ENCODE measurements around the gene EID3. TPM values are rescaled to one million over a fixed set of nuclear protein-coding genes. Genes with fewer than 3 reads are reported as not detected.

EID3 gene
- total and polyA plus RNA-seq, 10 of the 15 experiments (the other 5 are each of a cell fraction or from before 2014, with no cell fraction given), result 0.92 to 7.0 (median 4.3) TPM

GRCh38 chr12:104313568-104314241 lies 10.2 kb downstream of the EID3 start:
- H3K36me3 ChIP-seq (ENCODE audit: control insufficient read depth in 2 of 2, insufficient read depth in 2 of 2, low read length in 1 of 2), result peaks cover 11 to 26% of the 10 kb centered on the region in 2 experiments
- intact Hi-C loops (cut with micrococcal nuclease; ENCODE audit: unreplicated experiment) (no loop called here), in situ Hi-C loops (cut with MboI) (no loop called here)
- no peak overlapping the region for H3K27ac ChIP-seq (ENCODE audit: control insufficient read depth, insufficient read depth)
- H3K9me3 ChIP-seq (replicated peaks; ENCODE audit: control insufficient read depth, insufficient read depth, low read length), result no peaks in the 10 kb centered on the region
- no peak overlapping the region for H3K9ac ChIP-seq (ENCODE audit: control insufficient read depth, insufficient read depth, low read length)
- CTCF ChIA-PET, result interaction anchor here (0.6 to 1.3 kb wide), 5 partner anchors 10 to 113 kb away, joined by 3 to 4 read pairs (median 4); partner anchors contain the start of gene EID3
- H3K4me3 ChIP-seq, result no peak overlapping the region
- WGBS (ENCODE audit: insufficient coverage, insufficient replicate concordance, low lambda C conversion rate, missing lambda C conversion rate), result 72% methylated on average over 4 of the region's 4 CpGs
- no peak overlapping the region for H3K4me2 ChIP-seq (ENCODE audit: control insufficient read depth, insufficient read depth)
- BruUV-seq (replicated peaks), result TSS peak; percentile 16
- H3K79me2 ChIP-seq (ENCODE audit: control insufficient read depth, insufficient read depth, low read length), result peaks cover 8% of the 10 kb centered on the region
- FAIRE-seq, result no peak
- H3K4me1 ChIP-seq (ENCODE audit: control insufficient read depth, insufficient read depth, low read length), result no peaks in the 10 kb centered on the region
- RAD21 ChIA-PET (ENCODE audit: unreplicated experiment), result interaction anchor here (1.3 kb wide), 1 partner anchor 26 kb away, joined by 4 read pairs; no protein-coding TSS in a partner anchor
- H2AFZ ChIP-seq (ENCODE audit: control insufficient read depth, low read depth, low read length), result no peak overlapping the region
- H4K20me1 ChIP-seq (ENCODE audit: control insufficient read depth, insufficient read depth), result no peaks in the 10 kb centered on the region
- POLR2A ChIA-PET, result interaction anchor here (1.1 kb wide), 1 partner anchor 13 kb away, joined by 3 read pairs; no protein-coding TSS in a partner anchor
- SMC1A ChIA-PET (ENCODE audit: uncharacterized antibody, unreplicated experiment), result interaction anchor here (1.0 to 2.0 kb wide), 3 partner anchors 10 to 25 kb away, joined by 3 to 6 read pairs (median 4); partner anchors contain the start of gene EID3
- H3K27me3 ChIP-seq (replicated peaks in 1 of 2; ENCODE audit: control insufficient read depth in 2 of 2, insufficient read depth in 2 of 2, low read length in 1 of 2), result no peaks in the 10 kb centered on the region
- no peak for ATAC-seq
- DNase-seq (ENCODE audit: low read depth, low spot score), result no peak
- no peak for TF ChIP-seq MYB (IDR thresholded peaks at IDR 0.05; ENCODE audit: borderline replicate concordance, low read depth, low read length)
- TF ChIP-seq TAF1 (IDR thresholded peaks at IDR 0.05; ENCODE audit: borderline replicate concordance, low read depth, low read length), result no peak
- TF ChIP-seq, protein P1, sequence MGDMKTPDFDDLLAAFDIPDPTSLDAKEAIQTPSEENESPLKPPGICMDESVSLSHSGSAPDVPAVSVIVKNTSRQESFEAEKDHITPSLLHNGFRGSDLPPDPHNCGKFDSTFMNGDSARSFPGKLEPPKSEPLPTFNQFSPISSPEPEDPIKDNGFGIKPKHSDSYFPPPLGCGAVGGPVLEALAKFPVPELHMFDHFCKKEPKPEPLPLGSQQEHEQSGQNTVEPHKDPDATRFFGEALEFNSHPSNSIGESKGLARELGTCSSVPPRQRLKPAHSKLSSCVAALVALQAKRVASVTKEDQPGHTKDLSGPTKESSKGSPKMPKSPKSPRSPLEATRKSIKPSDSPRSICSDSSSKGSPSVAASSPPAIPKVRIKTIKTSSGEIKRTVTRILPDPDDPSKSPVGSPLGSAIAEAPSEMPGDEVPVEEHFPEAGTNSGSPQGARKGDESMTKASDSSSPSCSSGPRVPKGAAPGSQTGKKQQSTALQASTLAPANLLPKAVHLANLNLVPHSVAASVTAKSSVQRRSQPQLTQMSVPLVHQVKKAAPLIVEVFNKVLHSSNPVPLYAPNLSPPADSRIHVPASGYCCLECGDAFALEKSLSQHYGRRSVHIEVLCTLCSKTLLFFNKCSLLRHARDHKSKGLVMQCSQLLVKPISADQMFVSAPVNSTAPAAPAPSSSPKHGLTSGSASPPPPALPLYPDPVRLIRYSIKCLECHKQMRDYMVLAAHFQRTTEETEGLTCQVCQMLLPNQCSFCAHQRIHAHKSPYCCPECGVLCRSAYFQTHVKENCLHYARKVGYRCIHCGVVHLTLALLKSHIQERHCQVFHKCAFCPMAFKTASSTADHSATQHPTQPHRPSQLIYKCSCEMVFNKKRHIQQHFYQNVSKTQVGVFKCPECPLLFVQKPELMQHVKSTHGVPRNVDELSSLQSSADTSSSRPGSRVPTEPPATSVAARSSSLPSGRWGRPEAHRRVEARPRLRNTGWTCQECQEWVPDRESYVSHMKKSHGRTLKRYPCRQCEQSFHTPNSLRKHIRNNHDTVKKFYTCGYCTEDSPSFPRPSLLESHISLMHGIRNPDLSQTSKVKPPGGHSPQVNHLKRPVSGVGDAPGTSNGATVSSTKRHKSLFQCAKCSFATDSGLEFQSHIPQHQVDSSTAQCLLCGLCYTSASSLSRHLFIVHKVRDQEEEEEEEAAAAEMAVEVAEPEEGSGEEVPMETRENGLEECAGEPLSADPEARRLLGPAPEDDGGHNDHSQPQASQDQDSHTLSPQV (IDR thresholded peaks at IDR 0.05), result no peak
- TF ChIP-seq RB1 (IDR thresholded peaks at IDR 0.05; ENCODE audit: borderline replicate concordance), result no peak
- TF ChIP-seq EZH2 (IDR thresholded peaks at IDR 0.05; ENCODE audit: borderline replicate concordance, control insufficient read depth, low read depth, low read length), result no peak
- no peak for TF ChIP-seq NBN (IDR thresholded peaks at IDR 0.05)
- no peak for TF ChIP-seq PAX8 (IDR thresholded peaks at IDR 0.05)
- TF ChIP-seq BACH1 (IDR thresholded peaks at IDR 0.05; ENCODE audit: borderline replicate concordance), result no peak
- no peak for TF ChIP-seq ZBED1 (IDR thresholded peaks at IDR 0.05; ENCODE audit: borderline replicate concordance)
- TF ChIP-seq CREM (IDR thresholded peaks at IDR 0.05; ENCODE audit: low read depth), result no peak
- TF ChIP-seq, protein P2, sequence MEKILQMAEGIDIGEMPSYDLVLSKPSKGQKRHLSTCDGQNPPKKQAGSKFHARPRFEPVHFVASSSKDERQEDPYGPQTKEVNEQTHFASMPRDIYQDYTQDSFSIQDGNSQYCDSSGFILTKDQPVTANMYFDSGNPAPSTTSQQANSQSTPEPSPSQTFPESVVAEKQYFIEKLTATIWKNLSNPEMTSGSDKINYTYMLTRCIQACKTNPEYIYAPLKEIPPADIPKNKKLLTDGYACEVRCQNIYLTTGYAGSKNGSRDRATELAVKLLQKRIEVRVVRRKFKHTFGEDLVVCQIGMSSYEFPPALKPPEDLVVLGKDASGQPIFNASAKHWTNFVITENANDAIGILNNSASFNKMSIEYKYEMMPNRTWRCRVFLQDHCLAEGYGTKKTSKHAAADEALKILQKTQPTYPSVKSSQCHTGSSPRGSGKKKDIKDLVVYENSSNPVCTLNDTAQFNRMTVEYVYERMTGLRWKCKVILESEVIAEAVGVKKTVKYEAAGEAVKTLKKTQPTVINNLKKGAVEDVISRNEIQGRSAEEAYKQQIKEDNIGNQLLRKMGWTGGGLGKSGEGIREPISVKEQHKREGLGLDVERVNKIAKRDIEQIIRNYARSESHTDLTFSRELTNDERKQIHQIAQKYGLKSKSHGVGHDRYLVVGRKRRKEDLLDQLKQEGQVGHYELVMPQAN (conservative IDR thresholded peaks at IDR 0.05), result no peak
- no peak for TF ChIP-seq IKZF2 (IDR thresholded peaks at IDR 0.05)
- TF ChIP-seq, protein P3, sequence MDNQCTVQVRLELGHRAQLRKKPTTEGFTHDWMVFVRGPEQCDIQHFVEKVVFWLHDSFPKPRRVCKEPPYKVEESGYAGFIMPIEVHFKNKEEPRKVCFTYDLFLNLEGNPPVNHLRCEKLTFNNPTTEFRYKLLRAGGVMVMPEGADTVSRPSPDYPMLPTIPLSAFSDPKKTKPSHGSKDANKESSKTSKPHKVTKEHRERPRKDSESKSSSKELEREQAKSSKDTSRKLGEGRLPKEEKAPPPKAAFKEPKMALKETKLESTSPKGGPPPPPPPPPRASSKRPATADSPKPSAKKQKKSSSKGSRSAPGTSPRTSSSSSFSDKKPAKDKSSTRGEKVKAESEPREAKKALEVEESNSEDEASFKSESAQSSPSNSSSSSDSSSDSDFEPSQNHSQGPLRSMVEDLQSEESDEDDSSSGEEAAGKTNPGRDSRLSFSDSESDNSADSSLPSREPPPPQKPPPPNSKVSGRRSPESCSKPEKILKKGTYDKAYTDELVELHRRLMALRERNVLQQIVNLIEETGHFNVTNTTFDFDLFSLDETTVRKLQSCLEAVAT (IDR thresholded peaks at IDR 0.05), result no peak
- no peak for TF ChIP-seq RELB (IDR thresholded peaks at IDR 0.05; ENCODE audit: low read depth)

All from GM12878 (cell line).